Mesendoderm (in vitro differentiated cells): ENCODE data around the gene TBC1D14.

ENCODE experiments used
- DNase-seq: peaks from one replicate; pipeline ENCODE4 v3.0.0; 2013
- H2AK5ac ChIP-seq: 2 replicates; pipeline ENCODE4 v1.6.1; 2013; ENCODE audit warnings: low read length, inconsistent platforms
- H2BK120ac ChIP-seq: 2 replicates; pipeline ENCODE4 v1.6.1; 2013; ENCODE audit warnings: low read depth, mild to moderate bottlenecking, low read length, moderate library complexity, mixed read lengths
- H2BK15ac ChIP-seq: replicated peaks from 2 replicates; pipeline ENCODE4 v1.6.1; 2013; ENCODE audit warnings: low read depth, mild to moderate bottlenecking, moderate library complexity
- H2BK5ac ChIP-seq: 2 replicates; pipeline ENCODE4 v1.6.1; 2013; ENCODE audit warnings: low read length, inconsistent platforms
- H3K18ac ChIP-seq: 2 replicates; pipeline ENCODE4 v1.6.1; 2013; ENCODE audit warnings: mild to moderate bottlenecking, low read length, mixed read lengths
- H3K23ac ChIP-seq: one replicate; pipeline ENCODE4 v1.6.1; 2013; ENCODE audit warnings: low read length
- H3K27ac ChIP-seq: 2 replicates; pipeline ENCODE4 v1.5.1; 2013; ENCODE audit warnings: low read depth, mild to moderate bottlenecking, inconsistent platforms, low read length, moderate library complexity
- H3K27me3 ChIP-seq: 2 replicates; pipeline ENCODE4 v1.6.1; 2013; ENCODE audit warnings: low read length, control low read depth, mild to moderate bottlenecking, inconsistent platforms; ENCODE audit not compliant: insufficient read depth, poor library complexity
- H3K36me3 ChIP-seq: 2 replicates; pipeline ENCODE4 v1.6.1; 2013; ENCODE audit warnings: low read length, inconsistent platforms; ENCODE audit not compliant: control insufficient read depth, insufficient read depth
- H3K4ac ChIP-seq: one replicate; pipeline ENCODE4 v1.6.1; 2013; ENCODE audit warnings: low read depth, mild to moderate bottlenecking, low read length, moderate library complexity
- H3K4me1 ChIP-seq: 2 replicates; pipeline ENCODE4 v1.6.1; 2013; ENCODE audit warnings: low read depth, low read length, inconsistent platforms; ENCODE audit not compliant: control insufficient read depth
- H3K4me2 ChIP-seq: 2 replicates; pipeline ENCODE4 v1.6.1; 2013; ENCODE audit warnings: low read length
- H3K4me3 ChIP-seq: 2 replicates; pipeline ENCODE4 v1.5.1; 2013; ENCODE audit warnings: mild to moderate bottlenecking, low read length
- H3K56ac ChIP-seq: one replicate; pipeline ENCODE4 v1.6.1; 2013; ENCODE audit warnings: low read length
- H3K79me1 ChIP-seq: 2 replicates; pipeline ENCODE4 v1.6.1; 2013; ENCODE audit warnings: low read length, inconsistent platforms
- H3K79me2 ChIP-seq: 2 replicates; pipeline ENCODE4 v1.6.1; 2013; ENCODE audit warnings: mild to moderate bottlenecking, low read length; ENCODE audit not compliant: control insufficient read depth, insufficient read depth
- H3K9ac ChIP-seq: 2 replicates; pipeline ENCODE4 v1.6.1; 2013; ENCODE audit warnings: low read length, inconsistent platforms
- H4K5ac ChIP-seq: one replicate; pipeline ENCODE4 v1.6.1; 2013; ENCODE audit warnings: low read length
- H4K8ac ChIP-seq: one replicate; pipeline ENCODE4 v1.6.1; 2013; ENCODE audit warnings: low read depth, mild to moderate bottlenecking, control low read depth, low read length, moderate library complexity
- WGBS: extraction: QIAGEN DNeasy Blood & Tissue Kit; methylation state at CpG from one replicate; pipeline ENCODE4 v1.1.7; 2013; ENCODE audit warnings: low lambda C conversion rate, missing lambda C conversion rate; ENCODE audit not compliant: insufficient coverage; ENCODE audit errors: extremely low coverage; 5-methylcytosine and 5-hydroxymethylcytosine counted together

TBC1D14 gene

GRCh38 chr4:6991249-6991648, 81.6 kb downstream of the TBC1D14 start:
- Histone ChIP-seq H4K8ac (no peak overlapping the region), H3K4me2 (no peak overlapping the region), H3K4me3 (no peak overlapping the region), H3K79me2 (peaks cover 38% of the 10 kb centered on the region), H3K56ac (peak overlapping the region; percentile 2), H2AK5ac (no peak overlapping the region), H3K9ac (no peak overlapping the region), H3K79me1 (peaks cover 31% of the 10 kb centered on the region), H3K27ac (no peak overlapping the region), H3K27me3 (no peaks in the 10 kb centered on the region), H3K4me1 (peaks cover 2% of the 10 kb centered on the region), H3K4ac (no peak overlapping the region), H2BK15ac (no peak overlapping the region), H3K23ac (no peak overlapping the region), H3K18ac (no peak overlapping the region), H2BK120ac (no peak overlapping the region), H3K36me3 (no peaks in the 10 kb centered on the region), H4K5ac (no peak overlapping the region), H2BK5ac (no peak overlapping the region)
- no CpG with 5 or more reads among the region's 11 CpGs for WGBS
- DNase-seq = no peak

GRCh38 chr4:6991771-6992557, 82.3 kb downstream of the TBC1D14 start:
- Histone ChIP-seq H3K27ac (no peak overlapping the region), H3K4me3 (no peak overlapping the region), H3K36me3 (peaks cover under 1% of the 10 kb centered on the region)

GRCh38 chr4:6992728-6993677, 83.4 kb downstream of the TBC1D14 start:
- WGBS = no CpG with 5 or more reads among the region's 15 CpGs
- Histone ChIP-seq H3K27ac (no peak overlapping the region), H3K79me1 (peaks cover 28% of the 10 kb centered on the region), H4K8ac (no peak overlapping the region), H3K23ac (no peak overlapping the region), H3K79me2 (peaks cover 37% of the 10 kb centered on the region), H3K4ac (no peak overlapping the region), H3K56ac (no peak overlapping the region), H3K4me3 (no peak overlapping the region), H3K18ac (no peak overlapping the region), H4K5ac (no peak overlapping the region), H2BK120ac (no peak overlapping the region), H2AK5ac (no peak overlapping the region), H3K27me3 (no peaks in the 10 kb centered on the region), H3K9ac (no peak overlapping the region), H2BK15ac (no peak overlapping the region), H3K4me2 (no peak overlapping the region), H3K4me1 (peaks cover 2% of the 10 kb centered on the region), H2BK5ac (no peak overlapping the region), H3K36me3 (peaks cover 1% of the 10 kb centered on the region)
- no peak for DNase-seq

More at GRCh38 chr4:6991771-6992557, 82.3 kb downstream of the TBC1D14 start:
- DNase-seq = no peak
- Histone ChIP-seq H3K27me3 (no peaks in the 10 kb centered on the region), H3K79me1 (peaks cover 31% of the 10 kb centered on the region), H4K5ac (no peak overlapping the region), H3K9ac (no peak overlapping the region), H3K56ac (no peak overlapping the region), H2BK5ac (no peak overlapping the region), H3K18ac (no peak overlapping the region), H3K79me2 (peaks cover 38% of the 10 kb centered on the region), H2BK15ac (no peak overlapping the region), H3K23ac (no peak overlapping the region), H3K4me2 (no peak overlapping the region), H4K8ac (no peak overlapping the region), H2AK5ac (no peak overlapping the region), H3K4ac (no peak overlapping the region), H2BK120ac (no peak overlapping the region), H3K4me1 (peaks cover 2% of the 10 kb centered on the region)
- no CpG with 5 or more reads among the region's 15 CpGs for WGBS

GRCh38 chr4:6996481-6996880, 86.9 kb downstream of the TBC1D14 start:
- Histone ChIP-seq H3K79me2 (peaks cover 13% of the 10 kb centered on the region), H3K23ac (no peak overlapping the region), H3K27ac (no peak overlapping the region), H3K9ac (no peak overlapping the region), H3K4ac (no peak overlapping the region), H2BK120ac (no peak overlapping the region), H3K56ac (no peak overlapping the region), H4K8ac (no peak overlapping the region), H4K5ac (no peak overlapping the region), H3K36me3 (peaks cover 15% of the 10 kb centered on the region), H3K4me1 (no peaks in the 10 kb centered on the region), H2BK15ac (no peak overlapping the region), H3K4me2 (no peak overlapping the region), H3K79me1 (peaks cover 14% of the 10 kb centered on the region), H2AK5ac (no peak overlapping the region), H3K4me3 (no peak overlapping the region), H2BK5ac (no peak overlapping the region), H3K18ac (no peak overlapping the region), H3K27me3 (no peaks in the 10 kb centered on the region)
- no CpG with 5 or more reads among the region's 12 CpGs for WGBS
- no peak for DNase-seq

- Histone ChIP-seq H2BK15ac (no peak overlapping the region), H2BK5ac (no peak overlapping the region), H3K4ac (no peak overlapping the region), H3K18ac (no peak overlapping the region), H4K5ac (no peak overlapping the region), H2AK5ac (no peak overlapping the region), H3K4me3 (no peak overlapping the region), H3K79me1 (peaks cover 2% of the 10 kb centered on the region), H3K56ac (no peak overlapping the region), H3K23ac (no peak overlapping the region), H3K4me1 (no peaks in the 10 kb centered on the region), H4K8ac (no peak overlapping the region), H3K79me2 (no peaks in the 10 kb centered on the region), H2BK120ac (no peak overlapping the region), H3K27me3 (no peaks in the 10 kb centered on the region), H3K36me3 (peaks cover 20% of the 10 kb centered on the region), H3K27ac (no peak overlapping the region), H3K9ac (no peak overlapping the region), H3K4me2 (no peak overlapping the region)
- no CpG with 5 or more reads among the region's 14 CpGs for WGBS
- peak; percentile 56 for DNase-seq
These were observed 89.8 kb downstream of the TBC1D14 start for GRCh38 chr4:6999172-7000086.
